GM12801 (cell line): Measurements from ENCODE around the gene C7.

ENCODE experiments used
- TF ChIP-seq, protein P1 (sequence below): IDR thresholded peaks from one replicate; pipeline ENCODE4 v1.5.1; 2011; ENCODE audit warnings: control low read depth; ENCODE audit not compliant: insufficient read length; ENCODE audit errors: extremely low read depth

The C7 gene

DNA sequence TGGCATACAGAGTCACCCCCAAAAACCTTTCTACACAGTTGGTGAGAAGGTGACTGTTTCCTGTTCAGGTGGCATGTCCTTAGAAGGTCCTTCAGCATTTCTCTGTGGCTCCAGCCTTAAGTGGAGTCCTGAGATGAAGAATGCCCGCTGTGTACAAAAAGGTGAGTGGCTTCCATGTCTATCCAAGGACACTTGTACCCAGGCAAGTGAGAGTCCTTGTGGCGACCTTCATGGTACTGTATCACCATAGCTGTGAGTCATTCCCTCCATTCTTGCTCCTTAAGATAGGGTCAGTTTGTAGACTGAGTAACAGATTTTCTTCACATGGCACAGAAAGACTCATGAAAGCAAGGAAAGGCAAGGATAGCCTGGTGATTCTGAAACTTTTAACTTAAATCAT lies 63.1 kb downstream of the C7 start:
- TF ChIP-seq, protein P1, sequence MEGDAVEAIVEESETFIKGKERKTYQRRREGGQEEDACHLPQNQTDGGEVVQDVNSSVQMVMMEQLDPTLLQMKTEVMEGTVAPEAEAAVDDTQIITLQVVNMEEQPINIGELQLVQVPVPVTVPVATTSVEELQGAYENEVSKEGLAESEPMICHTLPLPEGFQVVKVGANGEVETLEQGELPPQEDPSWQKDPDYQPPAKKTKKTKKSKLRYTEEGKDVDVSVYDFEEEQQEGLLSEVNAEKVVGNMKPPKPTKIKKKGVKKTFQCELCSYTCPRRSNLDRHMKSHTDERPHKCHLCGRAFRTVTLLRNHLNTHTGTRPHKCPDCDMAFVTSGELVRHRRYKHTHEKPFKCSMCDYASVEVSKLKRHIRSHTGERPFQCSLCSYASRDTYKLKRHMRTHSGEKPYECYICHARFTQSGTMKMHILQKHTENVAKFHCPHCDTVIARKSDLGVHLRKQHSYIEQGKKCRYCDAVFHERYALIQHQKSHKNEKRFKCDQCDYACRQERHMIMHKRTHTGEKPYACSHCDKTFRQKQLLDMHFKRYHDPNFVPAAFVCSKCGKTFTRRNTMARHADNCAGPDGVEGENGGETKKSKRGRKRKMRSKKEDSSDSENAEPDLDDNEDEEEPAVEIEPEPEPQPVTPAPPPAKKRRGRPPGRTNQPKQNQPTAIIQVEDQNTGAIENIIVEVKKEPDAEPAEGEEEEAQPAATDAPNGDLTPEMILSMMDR, result no peak

DNA sequence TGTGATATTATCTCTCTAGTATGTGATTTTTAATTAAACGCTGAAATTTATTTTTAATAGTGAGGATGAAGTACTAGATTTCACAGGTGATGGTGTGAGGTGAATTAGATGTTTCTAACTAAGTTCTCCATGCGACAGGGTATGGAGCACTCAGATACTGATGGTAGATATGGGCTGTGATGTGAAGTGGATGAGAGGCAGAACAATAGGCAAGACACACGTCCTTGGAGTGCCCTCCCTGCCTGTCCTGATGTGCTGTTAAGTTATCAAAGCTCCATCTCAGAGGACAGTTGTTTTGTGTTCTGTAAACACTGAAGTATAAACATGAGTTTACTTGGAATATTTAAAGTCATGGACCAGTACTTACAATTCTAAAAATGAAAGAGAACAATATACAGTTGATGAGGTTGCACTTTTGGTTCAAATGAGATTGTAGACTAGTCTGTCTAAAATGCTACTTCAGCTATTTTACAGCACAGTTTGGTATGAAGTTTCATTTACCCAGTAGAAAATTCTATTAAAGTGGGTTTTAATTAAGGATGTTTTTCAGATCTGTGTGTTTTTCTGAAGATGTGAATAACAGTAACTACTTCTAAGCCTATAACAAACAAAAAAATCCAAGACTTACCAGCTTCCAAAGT lies 64.2 kb downstream of the C7 start:
- TF ChIP-seq, protein P1, result no peak

- TF ChIP-seq, protein P1, result no peak
Observed at GRCh38 chr5:40976041-40976440, 66.7 kb downstream of the C7 start.

GRCh38 chr5:40976836-40977235 lies 67.5 kb downstream of the C7 start:
- TF ChIP-seq, protein P1, result no peak

GRCh38 chr5:40981420-40981819 lies 72.1 kb downstream of the C7 start:
- TF ChIP-seq, protein P1, result no peak

GRCh38 chr5:40983781-40984180 lies 74.5 kb downstream of the C7 start:
- TF ChIP-seq, protein P1, result no peak

DNA sequence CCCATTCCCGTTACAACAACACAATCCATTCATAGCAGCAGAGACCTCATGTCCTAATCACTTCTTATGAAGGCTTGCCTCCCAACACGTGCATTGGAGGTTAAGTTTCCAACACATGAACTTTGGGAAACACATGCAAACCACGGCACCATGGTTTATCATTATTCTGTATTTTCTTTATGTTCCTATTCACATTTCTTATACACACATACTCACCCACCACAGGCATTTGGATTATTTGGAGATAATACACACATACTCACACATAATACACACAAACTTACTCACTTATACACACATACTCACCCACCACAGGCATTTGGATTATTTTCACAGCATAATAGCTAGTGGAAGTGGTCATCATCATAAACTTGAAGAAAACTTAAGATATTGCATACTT lies 75.6 kb downstream of the C7 start:
- TF ChIP-seq, protein P1, result no peak
